Stimulated activated CD4-positive, alpha-beta T cell treated with anti-CD3 and anti-CD28 coated beads, TNF-alpha, amount 100 ng/mL, for 48 hours (primary cell): ENCODE measurements around the gene NUDT7.

ENCODE experiments used
- DNase-seq, 3 donors: peaks; one replicate each; pipeline ENCODE4 v3.0.0-alpha.2; 2020; ENCODE audit warnings: low read depth in 3 of 3

The NUDT7 gene

DNA sequence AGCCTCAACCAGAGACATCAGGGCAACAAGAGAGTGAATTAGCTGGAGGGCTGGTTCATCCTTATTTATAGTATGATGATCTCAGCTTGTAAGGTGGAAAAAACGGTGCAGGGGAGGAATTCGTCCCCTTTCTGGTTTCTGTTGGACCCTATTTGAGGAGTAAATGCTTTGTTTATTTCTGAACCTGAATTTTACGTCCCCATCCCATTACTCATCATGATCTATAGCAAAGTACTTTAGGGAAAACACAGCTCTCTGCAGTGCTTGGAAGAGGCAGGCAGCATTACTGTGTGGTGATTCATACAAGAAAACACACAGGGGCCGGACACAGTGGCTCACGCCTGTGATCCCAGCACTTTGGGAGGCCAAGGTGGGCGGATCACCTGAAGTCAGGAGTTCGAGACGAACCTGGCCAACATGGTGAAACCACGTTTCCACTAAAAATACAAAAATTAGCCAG lies 58.1 kb downstream of the NUDT7 start:
- DNase-seq: no peak

DNA sequence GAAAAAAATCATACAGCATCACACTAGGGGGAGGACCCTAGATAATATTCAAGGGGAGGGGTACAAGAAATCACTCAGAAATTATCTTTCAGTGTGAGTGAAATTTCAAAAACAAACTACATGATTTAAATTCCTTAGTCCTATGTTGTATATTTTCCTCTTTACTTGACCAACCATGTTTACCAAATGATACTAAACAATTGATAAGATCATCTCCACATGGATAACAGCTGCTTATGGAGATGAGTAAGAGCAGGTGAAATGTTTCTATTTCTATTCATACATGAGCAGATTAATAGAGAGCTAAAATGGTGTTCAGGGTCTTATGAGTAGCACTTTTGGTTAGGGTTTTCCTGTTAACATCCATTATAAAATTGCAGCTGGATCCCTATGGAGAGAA lies 58.8 kb downstream of the NUDT7 start:
- no peak for DNase-seq

- no peak for DNase-seq
Measured at GRCh38 chr16:77782694-77783093, 60.4 kb downstream of the NUDT7 start.

DNA sequence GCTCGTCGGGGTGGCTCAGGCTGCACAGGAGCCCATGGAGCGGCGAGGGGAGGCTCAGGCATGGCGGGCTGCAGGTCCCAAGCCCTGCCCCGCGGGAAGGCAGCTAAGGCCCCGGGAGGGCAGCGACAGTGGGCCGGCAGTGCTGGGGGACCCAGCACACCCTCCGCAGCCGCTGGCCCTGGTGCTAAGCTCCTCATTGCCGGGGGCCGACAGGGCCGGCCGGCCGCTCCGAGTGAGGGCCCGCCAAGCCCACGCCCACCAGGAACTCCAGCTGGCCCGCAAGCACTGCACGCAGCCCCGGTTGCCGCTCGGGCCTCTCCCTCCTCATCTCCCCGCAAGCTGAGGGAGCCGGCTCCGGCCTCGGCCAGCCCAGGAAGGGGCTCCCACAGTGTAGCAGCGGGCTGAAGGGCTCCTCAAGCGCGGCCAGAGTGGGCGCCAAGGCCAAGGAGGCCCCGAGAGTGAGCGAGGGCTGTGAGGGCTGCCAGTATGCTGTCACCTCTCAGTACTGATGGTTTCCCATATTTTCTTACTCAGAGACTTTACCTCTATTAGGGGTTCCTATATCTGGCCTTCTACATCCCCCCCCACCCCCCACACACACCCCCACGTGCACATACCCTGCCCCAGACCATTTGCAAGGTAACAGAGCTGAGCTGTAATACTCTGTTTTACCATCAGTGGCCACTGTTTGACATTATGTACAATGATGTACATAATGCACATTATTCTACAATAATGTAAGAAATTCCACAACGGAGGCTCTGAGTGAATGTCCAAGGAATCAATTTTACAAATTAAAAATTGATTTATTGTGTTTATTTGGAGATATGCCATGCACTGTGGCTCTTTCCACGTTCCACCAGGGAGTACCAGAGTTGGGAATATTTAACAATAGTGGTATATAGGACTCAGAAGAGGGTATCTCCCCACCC lies 62.4 kb downstream of the NUDT7 start:
- no peak for DNase-seq

DNA sequence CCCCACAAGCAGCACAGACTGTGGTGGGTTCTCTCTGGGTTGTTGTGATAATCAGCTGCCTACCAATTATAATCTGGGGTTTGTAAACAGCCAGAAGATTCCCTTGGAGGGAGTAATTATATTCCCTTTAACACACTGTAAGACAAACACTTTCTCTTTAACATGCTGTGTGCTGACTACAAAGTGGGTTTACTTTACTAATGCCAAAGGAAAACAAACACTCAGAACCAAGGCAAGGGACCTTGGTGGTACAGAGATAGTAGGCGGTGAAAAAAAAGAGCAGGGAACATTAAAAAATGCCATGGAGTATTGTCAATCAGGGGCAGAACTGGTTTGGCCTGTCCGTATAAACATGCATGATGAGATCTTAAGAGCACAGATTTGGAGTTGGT lies 63.1 kb downstream of the NUDT7 start:
- DNase-seq: no peak

GRCh38 chr16:77786186-77786847 lies 64.0 kb downstream of the NUDT7 start:
- no peak for DNase-seq

DNA sequence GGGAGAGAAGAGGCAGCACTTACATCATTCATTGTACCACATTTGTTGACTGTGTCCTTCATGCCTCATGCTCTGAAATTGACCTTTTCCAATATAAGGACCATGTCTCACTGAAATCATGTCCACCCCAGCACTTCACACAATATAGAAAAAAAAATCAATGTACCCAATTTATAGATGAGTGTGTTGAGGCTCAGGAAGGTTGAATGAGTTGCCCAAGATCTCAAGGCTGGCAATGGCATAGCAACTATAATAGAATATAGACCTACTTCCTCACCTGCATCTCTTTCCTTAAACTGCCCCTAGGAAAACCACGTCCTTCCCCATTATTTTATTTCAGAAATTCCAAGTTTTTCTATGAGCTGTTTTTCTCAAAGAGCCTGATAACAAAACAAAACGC lies 65.1 kb downstream of the NUDT7 start:
- DNase-seq: no peak

DNA sequence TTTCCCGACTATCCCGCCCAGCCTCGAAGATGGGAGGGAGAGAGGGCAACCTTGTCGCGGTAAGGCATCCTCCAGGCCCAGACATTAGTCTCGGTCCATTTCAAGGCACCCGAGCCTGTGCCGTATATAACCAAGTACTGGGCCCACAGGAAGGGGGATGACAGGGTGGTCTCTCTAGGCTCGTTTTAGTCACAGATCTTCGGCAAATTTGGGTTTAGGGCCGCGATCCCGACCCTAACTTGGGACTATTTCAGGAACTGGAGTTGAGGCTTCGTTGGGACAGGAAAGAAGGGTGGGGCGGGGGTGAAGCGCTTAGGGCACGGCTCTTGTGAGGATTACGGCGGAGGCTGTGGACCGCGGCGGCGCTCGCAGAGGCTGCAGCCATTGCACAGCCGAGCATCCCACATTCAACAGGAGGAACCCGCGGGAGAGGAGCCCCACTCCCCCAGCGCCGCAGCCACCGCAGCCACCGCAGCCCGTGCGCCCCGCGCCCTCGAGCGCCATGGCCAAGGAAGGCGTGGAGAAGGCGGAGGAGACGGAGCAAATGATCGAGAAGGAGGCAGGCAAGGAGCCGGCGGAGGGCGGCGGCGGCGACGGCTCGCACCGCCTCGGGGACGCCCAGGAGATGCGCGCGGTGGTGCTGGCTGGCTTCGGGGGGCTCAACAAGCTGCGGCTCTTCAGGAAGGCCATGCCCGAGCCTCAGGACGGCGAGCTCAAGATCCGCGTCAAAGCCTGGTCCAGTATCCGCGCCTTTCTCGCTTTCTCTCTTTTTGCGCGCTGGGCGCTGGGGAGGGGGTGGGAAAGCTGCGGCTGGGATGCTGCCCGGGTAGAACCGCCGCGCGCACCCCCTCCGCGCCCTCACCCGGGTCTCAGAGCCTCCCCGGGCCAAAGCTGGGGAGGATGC lies 66.1 kb downstream of the NUDT7 start, which contains the start of gene VAT1L:
Gene VAT1L (plus strand): TSS at position 384 of the 904 bp plus-strand sequence. CDS start 119 bp downstream, at position 503.
- DNase-seq: no peak

DNA sequence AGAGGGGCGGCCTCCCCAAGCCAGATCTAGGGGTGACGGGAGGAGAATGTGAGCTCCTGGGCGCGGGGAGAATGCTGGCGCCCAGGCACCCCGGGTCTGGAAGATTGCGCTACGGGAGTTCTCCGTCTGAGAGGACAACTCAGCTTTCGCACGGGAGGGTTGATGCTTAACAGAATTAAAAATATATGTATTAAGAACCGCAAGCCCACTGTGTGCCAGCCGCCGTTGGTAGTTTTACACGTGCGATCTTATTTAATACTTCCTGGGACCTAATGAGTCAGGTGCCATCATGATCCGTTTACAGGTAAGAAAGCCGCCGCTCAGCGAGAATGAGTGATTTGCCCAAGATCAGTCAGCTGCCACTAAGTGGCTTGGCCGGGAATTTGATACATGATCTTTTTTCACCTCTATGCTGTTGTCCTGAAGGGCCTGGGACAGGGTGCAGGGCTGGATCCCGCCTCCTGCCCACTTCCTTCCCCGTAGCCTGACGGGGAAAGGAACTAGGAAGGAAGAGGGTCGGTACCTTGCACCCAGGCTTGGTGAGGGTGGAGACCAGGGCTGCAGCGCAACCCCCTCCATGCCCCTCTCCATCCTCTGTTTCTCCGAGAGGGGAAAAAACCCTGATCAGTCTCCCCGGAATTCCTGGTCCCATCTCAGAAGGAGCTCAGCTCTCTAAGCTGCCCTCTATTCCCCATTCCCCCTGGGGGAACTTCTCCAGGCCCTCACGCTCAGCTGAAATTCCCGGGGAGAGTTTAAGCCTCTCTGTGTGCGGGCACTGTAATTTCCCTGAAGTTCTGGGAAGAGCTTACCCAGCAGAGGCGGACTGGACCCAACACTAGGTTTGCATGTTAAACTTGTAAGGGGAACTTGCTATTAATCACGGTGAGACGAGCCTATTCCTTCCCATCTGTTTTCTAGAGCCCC lies 67.0 kb downstream of the NUDT7 start:
- no peak for DNase-seq

GRCh38 chr16:77790009-77790372 lies 67.7 kb downstream of the NUDT7 start:
- no peak for DNase-seq

GRCh38 chr16:77790912-77791311 lies 68.6 kb downstream of the NUDT7 start:
- DNase-seq: no peak
